ENCODE data around the gene FMNL2. TPM values are rescaled to one million over a fixed set of nuclear protein-coding genes. Genes with fewer than 3 reads are reported as not detected.
A peak's percentile ranks its signal among the peaks of the same experiment; 100 is the strongest.

The FMNL2 gene
- total RNA-seq, 4 donors from 2014 or later: 23.5 to 28.0 (median 23.8) TPM

- DNase-seq (ENCODE audit: extremely low spot score): no peak
- Histone ChIP-seq H3K4me1 (peaks cover 21 to 34% (median 29%) of the 10 kb centered on the region in 4 donors), H3K4me3 (no peak overlapping the region), H3K36me3 (no peaks in the 10 kb centered on the region), H3K27me3 (no peaks in the 10 kb centered on the region), H3K27ac (replicated peaks in 1 of 4) (peak overlapping the region in 2 of 4 donors; percentile 0 to 31), H3K9me3 (no peaks in the 10 kb centered on the region)
- TF ChIP-seq EP300 (IDR thresholded peaks at IDR 0.05): no peak
- no peak for TF ChIP-seq CTCF (IDR thresholded peaks at IDR 0.05)
- TF ChIP-seq POLR2A (IDR thresholded peaks at IDR 0.05; ENCODE audit: low read depth): no peak
- TF ChIP-seq POLR2AphosphoS5 (IDR thresholded peaks at IDR 0.05): no peak
- 86% methylated on average over 2 of the region's 2 CpGs for WGBS
- intact Hi-C loops (cut with DNase I): no loop called here
These were observed 110.4 kb downstream of the FMNL2 start for GRCh38 chr2:152445375-152445774.

GRCh38 chr2:152445791-152446201, 110.8 kb downstream of the FMNL2 start:
- no peak overlapping the region for H3K4me3 ChIP-seq
- no peak for TF ChIP-seq CTCF (IDR thresholded peaks at IDR 0.05)
- TF ChIP-seq POLR2A (IDR thresholded peaks at IDR 0.05; ENCODE audit: low read depth): no peak
- no peak for TF ChIP-seq EP300 (IDR thresholded peaks at IDR 0.05)
- no peak for TF ChIP-seq POLR2AphosphoS5 (IDR thresholded peaks at IDR 0.05)
- 43% methylated on average over 3 of the region's 3 CpGs for WGBS
- peak overlapping the region in 2 of 4 donors; percentile 0 to 31 for H3K27ac ChIP-seq (replicated peaks in 1 of 4)
- intact Hi-C loops (cut with DNase I): no loop called here
- no peaks in the 10 kb centered on the region for H3K9me3 ChIP-seq
- H3K27me3 ChIP-seq: no peaks in the 10 kb centered on the region
- H3K36me3 ChIP-seq: no peaks in the 10 kb centered on the region
- H3K4me1 ChIP-seq: peaks cover 21 to 34% (median 29%) of the 10 kb centered on the region in 4 donors
- no peak for DNase-seq (ENCODE audit: extremely low spot score)

GRCh38 chr2:152446213-152446612, 111.2 kb downstream of the FMNL2 start:
- DNase-seq (ENCODE audit: extremely low spot score): no peak
- 15% methylated on average over 1 of the region's 1 CpG for WGBS
- TF ChIP-seq EP300 (IDR thresholded peaks at IDR 0.05) (no peak), POLR2A (IDR thresholded peaks at IDR 0.05; ENCODE audit: low read depth) (no peak), POLR2AphosphoS5 (IDR thresholded peaks at IDR 0.05) (no peak), CTCF (IDR thresholded peaks at IDR 0.05) (no peak)
- H3K27me3 ChIP-seq: no peaks in the 10 kb centered on the region
- H3K9me3 ChIP-seq: no peaks in the 10 kb centered on the region
- H3K4me1 ChIP-seq: peaks cover 21 to 34% (median 29%) of the 10 kb centered on the region in 4 donors
- no peaks in the 10 kb centered on the region for H3K36me3 ChIP-seq
- intact Hi-C loops (cut with DNase I): no loop called here
- no peak overlapping the region for H3K4me3 ChIP-seq
- peak overlapping the region in 2 of 4 donors; percentile 0 to 31 for H3K27ac ChIP-seq (replicated peaks in 1 of 4)

- DNase-seq (ENCODE audit: extremely low spot score): no peak
- Histone ChIP-seq H3K4me1 (peaks cover 21 to 34% (median 29%) of the 10 kb centered on the region in 4 donors), H3K9me3 (no peaks in the 10 kb centered on the region), H3K27ac (replicated peaks in 1 of 4) (no peak overlapping the region), H3K4me3 (no peak overlapping the region), H3K36me3 (no peaks in the 10 kb centered on the region), H3K27me3 (no peaks in the 10 kb centered on the region)
- intact Hi-C loops (cut with DNase I): no loop called here
- WGBS: 100% methylated on average over 1 of the region's 1 CpG
- TF ChIP-seq POLR2A (IDR thresholded peaks at IDR 0.05; ENCODE audit: low read depth) (no peak), POLR2AphosphoS5 (IDR thresholded peaks at IDR 0.05) (no peak), CTCF (IDR thresholded peaks at IDR 0.05) (no peak), EP300 (IDR thresholded peaks at IDR 0.05) (no peak)
These were observed 112.9 kb downstream of the FMNL2 start for GRCh38 chr2:152447897-152448296.

- no peak overlapping the region for H3K4me3 ChIP-seq
- WGBS: 82% methylated on average over 5 of the region's 5 CpGs
- intact Hi-C loops (cut with DNase I): no loop called here
- H3K27ac ChIP-seq (replicated peaks in 1 of 4): no peak overlapping the region
- H3K4me1 ChIP-seq: peaks cover 21 to 30% (median 25%) of the 10 kb centered on the region in 4 donors
- no peak for DNase-seq (ENCODE audit: extremely low spot score)
- H3K36me3 ChIP-seq: no peaks in the 10 kb centered on the region
- no peaks in the 10 kb centered on the region for H3K9me3 ChIP-seq
- TF ChIP-seq EP300 (IDR thresholded peaks at IDR 0.05): no peak
- no peak for TF ChIP-seq POLR2A (IDR thresholded peaks at IDR 0.05; ENCODE audit: low read depth)
- H3K27me3 ChIP-seq: no peaks in the 10 kb centered on the region
These were observed 113.6 kb downstream of the FMNL2 start for GRCh38 chr2:152448606-152449005.

Measured in esophagus muscularis mucosa (tissue), 4 donors.